Measurements from ENCODE around the gene VPS39. TPM values are rescaled to one million over a fixed set of nuclear protein-coding genes. Genes with fewer than 3 reads are reported as not detected.
A peak's percentile ranks its signal among the peaks of the same experiment; 100 is the strongest.

Gene VPS39
- total RNA-seq, 1 donor from 2014 or later: 102 TPM

GRCh38 chr15:42191610-42192346 is 16.3 kb downstream of the VPS39 start:
- H3K9me3 Mint-ChIP-seq: no peaks in the 10 kb centered on the region
- no peaks in the 10 kb centered on the region for H3K27me3 Mint-ChIP-seq
- ChIA-PET CTCF (no interaction called here), POLR2A (interaction anchor here (0.8 kb wide), 1 partner anchor 16 kb away, joined by 3 read pairs; no protein-coding TSS in a partner anchor)
- peak overlapping the region; percentile 46 for H3K27ac Mint-ChIP-seq
- no peak for ATAC-seq (ENCODE audit: low read depth)
- no peak for DNase-seq
- peaks cover 22% of the 10 kb centered on the region for H3K4me1 Mint-ChIP-seq
- TF ChIP-seq CTCF (IDR thresholded peaks at IDR 0.05): no peak
- H3K36me3 Mint-ChIP-seq (ENCODE audit: low read depth): peaks cover 76% of the 10 kb centered on the region
- peak overlapping the region; percentile 20 for H3K4me3 Mint-ChIP-seq
- intact Hi-C loops (cut with micrococcal nuclease): no loop called here

- H3K9me3 Mint-ChIP-seq: no peaks in the 10 kb centered on the region
- peaks cover 78% of the 10 kb centered on the region for H3K36me3 Mint-ChIP-seq (ENCODE audit: low read depth)
- peaks cover 22% of the 10 kb centered on the region for H3K4me1 Mint-ChIP-seq
- intact Hi-C loops (cut with micrococcal nuclease): no loop called here
- ChIA-PET CTCF (no interaction called here), POLR2A (no interaction called here)
- no peaks in the 10 kb centered on the region for H3K27me3 Mint-ChIP-seq
- ATAC-seq (ENCODE audit: low read depth) (no peak), DNase-seq (no peak)
- no peak overlapping the region for H3K27ac Mint-ChIP-seq
- no peak overlapping the region for H3K4me3 Mint-ChIP-seq
- TF ChIP-seq CTCF (IDR thresholded peaks at IDR 0.05): no peak
Measured at GRCh38 chr15:42190370-42190769, 17.7 kb downstream of the VPS39 start.

- peaks cover 7% of the 10 kb centered on the region for H3K4me1 Mint-ChIP-seq
- H3K36me3 Mint-ChIP-seq (ENCODE audit: low read depth): peaks cover 84% of the 10 kb centered on the region
- POLR2A ChIA-PET: no interaction called here
- no peak overlapping the region for H3K27ac Mint-ChIP-seq
- CTCF ChIA-PET: no interaction called here
- ATAC-seq (ENCODE audit: low read depth) (no peak), DNase-seq (no peak)
- intact Hi-C loops (cut with micrococcal nuclease): no loop called here
- H3K27me3 Mint-ChIP-seq: no peaks in the 10 kb centered on the region
- TF ChIP-seq CTCF (IDR thresholded peaks at IDR 0.05): no peak
- no peak overlapping the region for H3K4me3 Mint-ChIP-seq
- no peaks in the 10 kb centered on the region for H3K9me3 Mint-ChIP-seq
Measured at GRCh38 chr15:42185801-42186200, 22.3 kb downstream of the VPS39 start.

GRCh38 chr15:42184736-42185135 is 23.4 kb downstream of the VPS39 start:
- no peak for TF ChIP-seq CTCF (IDR thresholded peaks at IDR 0.05)
- DNase-seq (no peak), ATAC-seq (ENCODE audit: low read depth) (no peak)
- CTCF ChIA-PET: no interaction called here
- no peak overlapping the region for H3K4me3 Mint-ChIP-seq
- peaks cover 7% of the 10 kb centered on the region for H3K4me1 Mint-ChIP-seq
- no peaks in the 10 kb centered on the region for H3K27me3 Mint-ChIP-seq
- H3K36me3 Mint-ChIP-seq (ENCODE audit: low read depth): peaks cover 83% of the 10 kb centered on the region
- H3K27ac Mint-ChIP-seq: no peak overlapping the region
- intact Hi-C loops (cut with micrococcal nuclease): no loop called here
- H3K9me3 Mint-ChIP-seq: no peaks in the 10 kb centered on the region
- POLR2A ChIA-PET: no interaction called here

GRCh38 chr15:42184296-42184695 is 23.8 kb downstream of the VPS39 start:
- ChIA-PET CTCF (no interaction called here), POLR2A (no interaction called here)
- peaks cover 7% of the 10 kb centered on the region for H3K4me1 Mint-ChIP-seq
- intact Hi-C loops (cut with micrococcal nuclease): no loop called here
- H3K4me3 Mint-ChIP-seq: no peak overlapping the region
- H3K27ac Mint-ChIP-seq: no peak overlapping the region
- no peaks in the 10 kb centered on the region for H3K27me3 Mint-ChIP-seq
- no peaks in the 10 kb centered on the region for H3K9me3 Mint-ChIP-seq
- H3K36me3 Mint-ChIP-seq (ENCODE audit: low read depth): peaks cover 82% of the 10 kb centered on the region
- no peak for DNase-seq
- no peak for TF ChIP-seq CTCF (IDR thresholded peaks at IDR 0.05)
- ATAC-seq (ENCODE audit: low read depth): peak; percentile 45

Data from activated B cell treated with CpG ODN at 0.5 μM for 24 hours (primary cell).